HG03575 (cell line): ENCODE data around the gene TM9SF2.

ENCODE experiments used
- ATAC-seq: cut with Tn5 transposase; IDR thresholded peaks from one replicate; pipeline ENCODE4 v1.9.1; 2021; ENCODE audit not compliant: unreplicated experiment, insufficient number of reproducible peaks, low FRiP score; ENCODE audit errors: extremely low read depth

TM9SF2 gene

GRCh38 chr13:99604636-99605035 lies 103.4 kb downstream of the TM9SF2 start:
- no peak for ATAC-seq

- ATAC-seq = peak; percentile 39
Observed at GRCh38 chr13:99605420-99606323, 104.4 kb downstream of the TM9SF2 start.

GRCh38 chr13:99606324-99607066 lies 105.2 kb downstream of the TM9SF2 start, which contains the start of gene CLYBL:
Gene CLYBL (plus strand): TSS chr13:99606690.
- ATAC-seq = peak; percentile 34

- ATAC-seq = no peak
Observed at GRCh38 chr13:99608345-99608744, 107.1 kb downstream of the TM9SF2 start.

GRCh38 chr13:99610702-99611289 lies 109.5 kb downstream of the TM9SF2 start:
- no peak for ATAC-seq
